ENCODE results near the gene TREH.

DNA sequence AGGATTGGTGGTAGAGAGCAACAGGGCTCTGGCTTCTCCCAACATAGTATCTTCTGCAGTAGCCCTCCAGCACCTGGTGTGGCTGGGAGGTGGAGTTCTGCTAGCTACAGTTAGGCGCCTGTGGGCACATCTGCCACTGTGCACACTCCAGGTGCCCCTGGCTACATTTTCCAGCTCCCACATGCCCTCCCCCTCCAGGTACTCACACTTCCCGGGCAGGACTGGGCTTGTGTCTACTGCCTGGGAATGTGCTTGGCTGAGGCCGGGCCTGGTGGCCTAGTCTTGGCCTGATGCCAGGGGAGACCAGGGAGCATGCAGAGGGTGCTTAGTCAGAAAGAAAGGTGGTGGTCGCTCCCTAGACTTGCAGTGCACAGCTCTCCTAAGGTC lies 56.2 kb downstream of the TREH start:
- TF ChIP-seq, protein P1, sequence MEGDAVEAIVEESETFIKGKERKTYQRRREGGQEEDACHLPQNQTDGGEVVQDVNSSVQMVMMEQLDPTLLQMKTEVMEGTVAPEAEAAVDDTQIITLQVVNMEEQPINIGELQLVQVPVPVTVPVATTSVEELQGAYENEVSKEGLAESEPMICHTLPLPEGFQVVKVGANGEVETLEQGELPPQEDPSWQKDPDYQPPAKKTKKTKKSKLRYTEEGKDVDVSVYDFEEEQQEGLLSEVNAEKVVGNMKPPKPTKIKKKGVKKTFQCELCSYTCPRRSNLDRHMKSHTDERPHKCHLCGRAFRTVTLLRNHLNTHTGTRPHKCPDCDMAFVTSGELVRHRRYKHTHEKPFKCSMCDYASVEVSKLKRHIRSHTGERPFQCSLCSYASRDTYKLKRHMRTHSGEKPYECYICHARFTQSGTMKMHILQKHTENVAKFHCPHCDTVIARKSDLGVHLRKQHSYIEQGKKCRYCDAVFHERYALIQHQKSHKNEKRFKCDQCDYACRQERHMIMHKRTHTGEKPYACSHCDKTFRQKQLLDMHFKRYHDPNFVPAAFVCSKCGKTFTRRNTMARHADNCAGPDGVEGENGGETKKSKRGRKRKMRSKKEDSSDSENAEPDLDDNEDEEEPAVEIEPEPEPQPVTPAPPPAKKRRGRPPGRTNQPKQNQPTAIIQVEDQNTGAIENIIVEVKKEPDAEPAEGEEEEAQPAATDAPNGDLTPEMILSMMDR (IDR thresholded peaks at IDR 0.05) = no peak
- TF ChIP-seq POLR2AphosphoS5 (IDR thresholded peaks at IDR 0.05; ENCODE audit: low read depth, low read length) (no peak), REST (IDR thresholded peaks at IDR 0.05; ENCODE audit: insufficient read depth in 1 of 2, low read depth in 2 of 2, low read length in 1 of 2) (no peak), SIN3A (IDR thresholded peaks at IDR 0.05; ENCODE audit: borderline replicate concordance, insufficient read depth, low read depth, low read length) (no peak)
